Activated CD8-positive, alpha-beta memory T cell treated with anti-CD3 and anti-CD28 coated beads for 4 hours (primary cell): ENCODE results near the gene MRPL43.

ENCODE experiments used
- DNase-seq, 2 donors: peaks; one replicate each; pipeline ENCODE4 v3.0.0-alpha.2; 2020; ENCODE audit warnings: low read depth in 2 of 2

MRPL43 gene

GRCh38 chr10:100966887-100967286, 20.4 kb downstream of the MRPL43 start:
- DNase-seq: no peak

GRCh38 chr10:100965820-100966219, 21.5 kb downstream of the MRPL43 start:
- DNase-seq: no peak

GRCh38 chr10:100963826-100964225, 23.5 kb downstream of the MRPL43 start:
- DNase-seq: no peak

- no peak for DNase-seq
Measured at GRCh38 chr10:100962351-100963080, 24.8 kb downstream of the MRPL43 start.

GRCh38 chr10:100960251-100960650, 27.0 kb downstream of the MRPL43 start:
- no peak for DNase-seq

- DNase-seq: no peak
Measured at GRCh38 chr10:100948916-100949315, 38.4 kb downstream of the MRPL43 start.

GRCh38 chr10:100945754-100946153, 41.5 kb downstream of the MRPL43 start:
- no peak for DNase-seq

- no peak for DNase-seq
Measured at GRCh38 chr10:100943508-100943907, 43.8 kb downstream of the MRPL43 start.

GRCh38 chr10:100942229-100942628, 45.1 kb downstream of the MRPL43 start:
- DNase-seq: no peak

GRCh38 chr10:100939763-100940344, 47.4 kb downstream of the MRPL43 start:
- no peak for DNase-seq
